Keratinocyte (primary cell): Measurements from ENCODE around the gene GATA5. TPM values are rescaled to one million over a fixed set of nuclear protein-coding genes. Genes with fewer than 3 reads are reported as not detected.

Experiments
- DNase-seq: peaks from one replicate; pipeline ENCODE4 v3.0.0-alpha.2; 2011; ENCODE audit warnings: low read depth, missing footprints, low spot score
- FAIRE-seq: peaks from 2 replicates; lab custom pipeline; 2011; peaks lifted over from hg19 to GRCh38; lab: Jason Lieb, UNC
- H2AFZ ChIP-seq: 2 replicates; pipeline ENCODE4 v1.6.0; 2012; ENCODE audit warnings: low read length, control low read depth, inconsistent platforms; ENCODE audit not compliant: control insufficient read depth
- H3K27ac ChIP-seq: 2 replicates; pipeline ENCODE4 v1.5.1; 2011; ENCODE audit warnings: low read length; ENCODE audit not compliant: control insufficient read depth, insufficient read depth
- H3K27me3 ChIP-seq: 3 replicates; pipeline ENCODE4 v1.6.0; 2011; ENCODE audit warnings: low read length; ENCODE audit not compliant: control insufficient read depth, insufficient read depth; ENCODE audit errors: extremely low read depth
- H3K36me3 ChIP-seq, 2 experiments: 2 replicates in 1 of 2; 3 replicates in 1 of 2; pipeline ENCODE4 v1.5.1; 2011; ENCODE audit warnings: low read length in 2 of 2, mild to moderate bottlenecking in 1 of 2; ENCODE audit not compliant: control insufficient read depth in 2 of 2, insufficient read depth in 2 of 2; ENCODE audit errors: extremely low read depth in 1 of 2
- H3K4me1 ChIP-seq: 3 replicates; pipeline ENCODE4 v1.5.1; 2011; ENCODE audit warnings: low read length; ENCODE audit not compliant: control insufficient read depth, insufficient read depth; ENCODE audit errors: extremely low read depth
- H3K4me2 ChIP-seq: 3 replicates; pipeline ENCODE4 v1.6.0; 2011; ENCODE audit warnings: low read depth, low read length; ENCODE audit not compliant: control insufficient read depth, insufficient read depth; ENCODE audit errors: extremely low read depth
- H3K4me3 ChIP-seq, 3 experiments: fragments of 200-600 bp in 1 of 3; sonication (generic) in 1 of 3; 2 replicates in 2 of 3; 3 replicates in 1 of 3; pipeline ENCODE4 v1.5.1; 2011 to 2016; ENCODE audit warnings: low read length in 3 of 3, mild to moderate bottlenecking in 3 of 3, control low read depth in 2 of 3, inconsistent platforms in 1 of 3, low read depth in 1 of 3, mixed read lengths in 1 of 3, mixed run types in 1 of 3, moderate library complexity in 1 of 3; ENCODE audit not compliant: control insufficient read depth in 2 of 3, insufficient read depth in 2 of 3; ENCODE audit errors: extremely low read depth in 1 of 3
- H3K79me2 ChIP-seq: 2 replicates; pipeline ENCODE4 v1.6.0; 2012; ENCODE audit warnings: low read length; ENCODE audit not compliant: control insufficient read depth, insufficient read depth
- H3K9ac ChIP-seq: 3 replicates; pipeline ENCODE4 v1.6.0; 2011; ENCODE audit warnings: low read length; ENCODE audit not compliant: control insufficient read depth, insufficient read depth; ENCODE audit errors: extremely low read depth
- H3K9me1 ChIP-seq: 3 replicates; pipeline ENCODE4 v1.6.0; 2011; ENCODE audit warnings: low read length; ENCODE audit not compliant: control insufficient read depth, insufficient read depth; ENCODE audit errors: extremely low read depth
- H3K9me3 ChIP-seq: 2 replicates; pipeline ENCODE4 v1.5.1; 2012; ENCODE audit warnings: low read depth, low read length; ENCODE audit not compliant: control insufficient read depth
- H4K20me1 ChIP-seq: 3 replicates; pipeline ENCODE4 v1.6.0; 2011; ENCODE audit warnings: low read length; ENCODE audit not compliant: control insufficient read depth, insufficient read depth; ENCODE audit errors: extremely low read depth
- CTCF ChIP-seq, 3 experiments: IDR thresholded peaks in 1 of 3; conservative IDR thresholded peaks in 1 of 3; optimal IDR thresholded peaks in 1 of 3; 2 replicates in 2 of 3; 3 replicates in 1 of 3; pipeline versions ENCODE3 to v1.5.1; 2011; ENCODE audit warnings: low read length in 3 of 3, mild to moderate bottlenecking in 3 of 3, moderate library complexity in 2 of 3, control low read depth in 1 of 3, inconsistent platforms in 1 of 3; ENCODE audit not compliant: insufficient read depth in 2 of 3; ENCODE audit errors: extremely low read depth in 1 of 3
- EZH2 ChIP-seq: IDR thresholded peaks from one replicate; pipeline ENCODE4 v1.6.1; 2012; ENCODE audit warnings: inconsistent platforms, mild to moderate bottlenecking, low read length, moderate library complexity
- dilution Hi-C: fragments of 300-500 bp; cut with MboI; formaldehyde crosslinking; loops from one replicate; pipeline ENCODE4 v1.7.0; 2020; ENCODE audit warnings: low sequenced_read_pairs; ENCODE audit not compliant: extremely low pct_ligation_motif_present
- polyA plus RNA-seq, 5 experiments: library from polyadenylated mRNA; depleted of rRNA in 3 of 5; stranded (reverse) in 3 of 5; stranded (forward) in 1 of 5; unstranded in 1 of 5; fragments of >200 nt; gene quantifications; 1 replicate in 1 of 5; 2 replicates in 3 of 5; 3 replicates in 1 of 5; pipeline versions ENCODE4 v1.2.1 to v1.2.3, GENCODE V29; 2011 to 2012; ENCODE audit warnings: missing spikeins in 2 of 5, low read depth in 1 of 5, low replicate concordance in 1 of 5

Gene GATA5
- polyA plus RNA-seq, 1 donor (not counting 4 experiments of a cell fraction or from before 2014, with no cell fraction given): not detected

GRCh38 chr20:62454904-62455636 is 20.7 kb downstream of the GATA5 start:
- H3K9me1 ChIP-seq: no peaks in the 10 kb centered on the region
- TF ChIP-seq EZH2 (no peak), CTCF (optimal IDR thresholded peaks at IDR 0.05 in 1 of 3, IDR thresholded peaks at IDR 0.05 in 1 of 3, conservative IDR thresholded peaks at IDR 0.05 in 1 of 3; ENCODE audit: extremely low read depth in 1 of 3, insufficient read depth in 2 of 3, low read length in 3 of 3) (no peak)
- no peak overlapping the region for H3K27ac ChIP-seq
- FAIRE-seq (no peak), DNase-seq (no peak)
- peaks cover 11% of the 10 kb centered on the region for H3K27me3 ChIP-seq
- no peak overlapping the region for H2AFZ ChIP-seq
- dilution Hi-C loops: no loop called here
- no peaks in the 10 kb centered on the region for H4K20me1 ChIP-seq
- no peaks in the 10 kb centered on the region for H3K9me3 ChIP-seq
- H3K4me1 ChIP-seq: no peaks in the 10 kb centered on the region
- H3K36me3 ChIP-seq: no peaks in the 10 kb centered on the region
- no peaks in the 10 kb centered on the region for H3K79me2 ChIP-seq
- H3K4me3 ChIP-seq: no peak overlapping the region
- no peak overlapping the region for H3K9ac ChIP-seq
- no peak overlapping the region for H3K4me2 ChIP-seq

GRCh38 chr20:62453186-62453808 is 22.5 kb downstream of the GATA5 start:
- Histone ChIP-seq H3K4me3 (no peak overlapping the region), H3K36me3 (no peaks in the 10 kb centered on the region), H3K9ac (no peak overlapping the region), H2AFZ (no peak overlapping the region), H3K9me3 (no peaks in the 10 kb centered on the region), H4K20me1 (no peaks in the 10 kb centered on the region), H3K4me2 (no peak overlapping the region), H3K27ac (no peak overlapping the region), H3K79me2 (no peaks in the 10 kb centered on the region), H3K9me1 (no peaks in the 10 kb centered on the region), H3K27me3 (peaks cover 13% of the 10 kb centered on the region), H3K4me1 (no peaks in the 10 kb centered on the region)
- FAIRE-seq: no peak
- TF ChIP-seq EZH2 (no peak), CTCF (optimal IDR thresholded peaks at IDR 0.05 in 1 of 3, IDR thresholded peaks at IDR 0.05 in 1 of 3, conservative IDR thresholded peaks at IDR 0.05 in 1 of 3; ENCODE audit: extremely low read depth in 1 of 3, insufficient read depth in 2 of 3, low read length in 3 of 3) (no peak)
- dilution Hi-C loops: no loop called here
- DNase-seq: no peak
